Epithelial cell of prostate (primary cell): ENCODE data around the gene IL18.
"Not testable (repeated sequence)": the region's sequence is repeated elsewhere in the genome, so short reads cannot be mapped to it uniquely, and the experiment has no call there.

Source experiments
- DNase-seq: peaks from one replicate; pipeline ENCODE4 v3.0.0-alpha.2; 2011; ENCODE audit warnings: low read depth, low spot score
- H3K27ac ChIP-seq: fragments of 450-650 bp; 2 replicates; pipeline ENCODE4 v1.5.1; 2017; ENCODE audit warnings: mild to moderate bottlenecking

The IL18 gene

GRCh38 chr11:112173152-112173551, 9.3 kb upstream of the IL18 start:
- no peak overlapping the region for H3K27ac ChIP-seq
- DNase-seq: no peak

- no peak for DNase-seq
- H3K27ac ChIP-seq: no peak overlapping the region
These were observed 8.6 kb upstream of the IL18 start for GRCh38 chr11:112172362-112172994.

GRCh38 chr11:112167145-112167544, 3.3 kb upstream of the IL18 start, which contains the start of gene TEX12:
TEX12 (plus strand) TSS chr11:112167372; CDS start chr11:112169269, 1,897 bp downstream.
- no peak for DNase-seq
- H3K27ac ChIP-seq: peak within 1 kb of the TSS; percentile 5

GRCh38 chr11:112166562-112166961, 2.7 kb upstream of the IL18 start:
- no peak for DNase-seq
- peak overlapping the region; percentile 5 for H3K27ac ChIP-seq

- no peak overlapping the region for H3K27ac ChIP-seq
- DNase-seq: no peak
These were observed 1.2 kb upstream of the IL18 start for GRCh38 chr11:112165049-112165448.

GRCh38 chr11:112162761-112163546, 940 bp downstream of the IL18 start:
- no peak for DNase-seq

GRCh38 chr11:112162200-112162599, 1.7 kb downstream of the IL18 start:
- H3K27ac ChIP-seq: peak overlapping the region; percentile 94
- not testable (repeated sequence) for DNase-seq

More at GRCh38 chr11:112162761-112163546, 940 bp downstream of the IL18 start:
- peak overlapping the region; percentile 94 for H3K27ac ChIP-seq

GRCh38 chr11:112161012-112161411, 2.9 kb downstream of the IL18 start:
- no peak for DNase-seq
- H3K27ac ChIP-seq: peak overlapping the region; percentile 94

- peak overlapping the region; percentile 94 for H3K27ac ChIP-seq
- no peak for DNase-seq
These were observed 3.6 kb downstream of the IL18 start for GRCh38 chr11:112160091-112160848.

GRCh38 chr11:112159098-112160065, 4.5 kb downstream of the IL18 start:
- H3K27ac ChIP-seq: peak overlapping the region; percentile 94
- no peak for DNase-seq

- peak overlapping the region; percentile 94 for H3K27ac ChIP-seq
- peak; percentile 99 for DNase-seq
These were observed 6.7 kb downstream of the IL18 start for GRCh38 chr11:112156956-112157766.

GRCh38 chr11:112156153-112156955, 7.5 kb downstream of the IL18 start:
- DNase-seq: no peak
- H3K27ac ChIP-seq: peak overlapping the region; percentile 94

- H3K27ac ChIP-seq: no peak overlapping the region
- no peak for DNase-seq
These were observed 13.4 kb downstream of the IL18 start for GRCh38 chr11:112150517-112150916.

- no peak for DNase-seq
- no peak overlapping the region for H3K27ac ChIP-seq
These were observed 20.3 kb downstream of the IL18 start for GRCh38 chr11:112143597-112143996.

- no peak for DNase-seq
- H3K27ac ChIP-seq: no peak overlapping the region
These were observed 29.4 kb downstream of the IL18 start for GRCh38 chr11:112134473-112134872.

GRCh38 chr11:112132737-112133136, 31.2 kb downstream of the IL18 start:
- H3K27ac ChIP-seq: peak overlapping the region; percentile 61
- no peak for DNase-seq

GRCh38 chr11:112129656-112130055, 34.2 kb downstream of the IL18 start:
- no peak overlapping the region for H3K27ac ChIP-seq

GRCh38 chr11:112128483-112129121, 35.3 kb downstream of the IL18 start:
- peak overlapping the region; percentile 54 for H3K27ac ChIP-seq
- peak; percentile 60 for DNase-seq

More at GRCh38 chr11:112129656-112130055, 34.2 kb downstream of the IL18 start:
- DNase-seq: no peak
